Measurements from ENCODE around the gene PDZRN4. TPM values are rescaled to one million over a fixed set of nuclear protein-coding genes. Genes with fewer than 3 reads are reported as not detected.

PDZRN4 gene
- total and polyA plus RNA-seq, 3 donors from 2014 or later = 7.7 to 11.3 (median 11.3) TPM

GRCh38 chr12:41621291-41621690, 433.2 kb downstream of the PDZRN4 start:
- intact Hi-C loops (cut with DNase I; ENCODE audit: low total_unique reads) = no loop called here
- Histone ChIP-seq H3K36me3 (ENCODE audit: low read depth, missing control alignments) (no peaks in the 10 kb centered on the region), H3K4me1 (no peaks in the 10 kb centered on the region), H3K4me3 (no peak overlapping the region), H3K9me3 (no peaks in the 10 kb centered on the region), H3K27ac (no peak overlapping the region), H3K27me3 (no peaks in the 10 kb centered on the region)
- WGBS, 2 donors = 80 to 90% methylated on average over 1 of the region's 1 CpG
- no peak for TF ChIP-seq POLR2A (IDR thresholded peaks at IDR 0.05)
- TF ChIP-seq, protein P1, sequence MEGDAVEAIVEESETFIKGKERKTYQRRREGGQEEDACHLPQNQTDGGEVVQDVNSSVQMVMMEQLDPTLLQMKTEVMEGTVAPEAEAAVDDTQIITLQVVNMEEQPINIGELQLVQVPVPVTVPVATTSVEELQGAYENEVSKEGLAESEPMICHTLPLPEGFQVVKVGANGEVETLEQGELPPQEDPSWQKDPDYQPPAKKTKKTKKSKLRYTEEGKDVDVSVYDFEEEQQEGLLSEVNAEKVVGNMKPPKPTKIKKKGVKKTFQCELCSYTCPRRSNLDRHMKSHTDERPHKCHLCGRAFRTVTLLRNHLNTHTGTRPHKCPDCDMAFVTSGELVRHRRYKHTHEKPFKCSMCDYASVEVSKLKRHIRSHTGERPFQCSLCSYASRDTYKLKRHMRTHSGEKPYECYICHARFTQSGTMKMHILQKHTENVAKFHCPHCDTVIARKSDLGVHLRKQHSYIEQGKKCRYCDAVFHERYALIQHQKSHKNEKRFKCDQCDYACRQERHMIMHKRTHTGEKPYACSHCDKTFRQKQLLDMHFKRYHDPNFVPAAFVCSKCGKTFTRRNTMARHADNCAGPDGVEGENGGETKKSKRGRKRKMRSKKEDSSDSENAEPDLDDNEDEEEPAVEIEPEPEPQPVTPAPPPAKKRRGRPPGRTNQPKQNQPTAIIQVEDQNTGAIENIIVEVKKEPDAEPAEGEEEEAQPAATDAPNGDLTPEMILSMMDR (IDR thresholded peaks at IDR 0.05) = no peak
- no peak for DNase-seq
